HG03159 (cell line): ENCODE measurements around the gene BAZ1A.
"Not testable (repeated sequence)": the region's sequence is repeated elsewhere in the genome, so short reads cannot be mapped to it uniquely, and the experiment has no call there.

ENCODE experiments used
- ATAC-seq: cut with Tn5 transposase; IDR thresholded peaks from one replicate; pipeline ENCODE4 v1.9.1; 2021; ENCODE audit warnings: mild to moderate bottlenecking, moderate library complexity; ENCODE audit not compliant: unreplicated experiment

The BAZ1A gene

DNA sequence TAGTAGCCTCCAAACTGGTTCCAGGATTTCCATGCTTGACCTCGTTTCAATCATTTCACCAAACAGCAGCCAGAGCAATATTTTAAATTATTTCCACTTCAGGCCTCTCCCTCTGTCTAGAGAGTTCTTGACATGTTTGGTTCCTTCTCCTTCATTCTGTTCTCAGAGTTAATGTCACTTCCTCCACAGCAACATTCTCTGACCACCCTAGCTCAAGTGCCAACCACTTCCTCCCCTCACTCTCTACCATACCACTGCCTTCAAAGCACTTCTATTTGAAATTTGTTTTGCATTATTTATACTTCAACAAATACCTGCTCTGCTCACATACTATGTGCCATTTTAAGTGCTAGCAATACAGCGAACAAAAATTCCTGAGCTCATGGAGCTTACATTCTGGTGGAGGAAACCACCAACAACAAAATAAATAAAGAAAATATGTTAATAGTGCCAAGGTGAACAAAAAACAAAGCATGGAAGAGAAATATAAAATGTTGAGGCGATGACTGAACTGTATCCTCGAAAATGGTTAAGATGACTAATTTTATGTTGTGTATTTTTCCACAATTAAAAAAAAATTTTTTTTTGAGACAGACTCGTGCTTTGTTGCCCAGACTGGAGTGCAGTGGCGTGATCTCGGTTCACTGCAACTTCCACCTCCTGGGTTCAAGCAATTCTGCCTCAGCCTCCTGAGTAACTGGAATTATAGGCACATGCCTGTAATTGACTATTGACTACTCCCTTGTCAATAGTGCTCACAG, 17.3 kb downstream of the BAZ1A start:
- ATAC-seq: no peak

DNA sequence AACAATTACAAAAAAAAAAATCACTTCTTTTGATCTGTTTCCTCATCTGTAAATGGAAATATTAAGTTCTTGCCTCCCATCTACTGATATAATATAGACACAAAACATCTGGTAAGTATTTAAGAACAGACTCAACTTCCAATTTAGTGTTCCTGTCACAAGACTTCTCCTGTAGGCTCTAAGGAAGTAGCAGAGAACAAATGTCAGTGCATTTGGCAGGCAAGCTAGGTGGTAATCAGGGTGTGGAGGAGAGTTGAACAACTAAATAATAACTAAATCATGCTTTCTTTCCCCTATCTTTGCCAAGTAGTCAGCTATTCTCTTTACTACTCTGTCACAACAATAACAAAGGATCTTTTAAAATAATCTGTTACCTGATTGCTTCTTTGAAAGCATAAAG, 22.1 kb downstream of the BAZ1A start:
- no peak for ATAC-seq

DNA sequence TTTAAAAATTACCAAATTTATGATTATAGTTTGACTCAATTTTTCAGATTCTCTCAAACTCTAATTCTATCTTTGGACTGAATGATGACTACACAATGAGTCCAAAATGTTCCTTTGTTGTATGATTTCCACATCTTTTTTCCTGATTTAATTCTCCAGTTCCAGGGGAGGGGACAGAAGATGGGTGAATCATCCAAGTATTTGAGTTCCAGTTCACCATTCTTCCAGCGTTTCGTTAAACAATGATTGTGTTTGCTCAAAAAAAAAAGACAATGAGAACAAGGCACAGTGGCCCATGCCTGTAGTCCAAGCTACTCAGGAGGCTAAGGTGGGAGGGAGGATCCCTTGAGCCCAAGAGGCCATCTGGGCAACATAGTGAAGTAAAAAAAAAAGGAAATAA, 23.8 kb downstream of the BAZ1A start:
- ATAC-seq: no peak

DNA sequence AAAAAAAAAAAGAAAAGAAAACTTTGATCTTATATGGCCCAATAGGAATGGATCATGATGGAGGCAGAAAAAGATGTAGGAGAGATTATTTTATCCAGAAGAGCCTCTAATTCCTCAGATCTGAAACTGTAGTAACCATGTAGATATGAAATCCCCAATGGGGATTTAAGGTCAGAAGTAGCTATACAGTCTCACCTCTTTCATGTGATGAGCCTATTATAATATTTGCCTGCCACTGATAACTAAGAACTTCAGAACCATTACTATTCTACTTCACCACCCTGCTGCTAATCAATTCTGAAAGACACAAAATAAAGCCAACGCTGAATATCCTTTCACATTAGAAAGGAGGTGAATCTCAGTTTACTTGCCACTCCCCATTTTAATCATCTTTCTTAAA, 29.3 kb downstream of the BAZ1A start:
- ATAC-seq: no peak

DNA sequence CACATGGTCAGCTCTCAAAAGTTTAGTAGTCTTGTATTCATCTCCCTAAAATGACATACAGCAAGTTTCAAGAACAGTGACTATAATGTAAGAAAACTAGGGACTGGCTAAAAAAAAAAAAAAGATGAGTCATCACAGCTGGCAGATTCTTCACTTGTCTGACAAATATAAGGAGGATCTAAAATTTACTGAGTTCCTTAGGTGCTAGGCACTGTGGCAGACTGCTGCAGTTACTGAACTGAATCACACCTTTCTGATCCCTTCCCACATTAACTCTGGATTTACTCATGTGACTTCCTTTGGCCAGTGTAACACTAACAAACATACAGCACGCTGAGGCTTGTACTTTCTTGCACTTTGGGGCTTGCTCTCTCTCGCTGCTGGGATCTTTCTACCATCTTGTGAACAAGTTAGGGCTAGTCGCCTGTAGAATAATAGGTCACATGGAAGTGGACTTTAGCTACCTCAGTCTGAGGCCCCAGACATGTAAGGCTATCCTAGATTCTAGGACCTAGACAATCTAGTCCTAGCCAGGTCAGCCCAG, 32.1 kb downstream of the BAZ1A start:
- ATAC-seq: no peak

DNA sequence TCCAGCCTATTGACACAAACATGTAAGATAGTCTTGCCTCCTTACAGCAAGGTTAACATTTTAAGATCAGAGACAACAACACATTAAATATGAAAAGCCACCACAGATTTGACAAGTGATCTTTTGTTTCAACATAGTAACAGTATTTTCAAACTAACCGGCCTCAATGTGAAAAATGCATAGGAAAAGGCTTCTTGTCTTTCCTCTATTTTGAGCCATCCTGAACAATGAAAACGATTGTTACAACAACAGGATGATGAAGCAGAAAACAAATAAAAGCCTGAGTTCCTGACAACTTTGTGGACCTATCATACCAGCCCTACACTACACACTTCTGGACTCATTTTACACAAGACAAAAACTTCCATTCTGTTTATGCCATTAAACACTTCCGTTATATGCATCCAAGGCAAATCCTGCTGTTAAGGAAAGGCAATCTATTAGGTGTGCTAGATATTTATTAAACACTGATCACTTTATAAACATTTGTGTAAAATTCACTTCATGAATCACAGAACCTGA, 37.3 kb downstream of the BAZ1A start:
- no peak for ATAC-seq

DNA sequence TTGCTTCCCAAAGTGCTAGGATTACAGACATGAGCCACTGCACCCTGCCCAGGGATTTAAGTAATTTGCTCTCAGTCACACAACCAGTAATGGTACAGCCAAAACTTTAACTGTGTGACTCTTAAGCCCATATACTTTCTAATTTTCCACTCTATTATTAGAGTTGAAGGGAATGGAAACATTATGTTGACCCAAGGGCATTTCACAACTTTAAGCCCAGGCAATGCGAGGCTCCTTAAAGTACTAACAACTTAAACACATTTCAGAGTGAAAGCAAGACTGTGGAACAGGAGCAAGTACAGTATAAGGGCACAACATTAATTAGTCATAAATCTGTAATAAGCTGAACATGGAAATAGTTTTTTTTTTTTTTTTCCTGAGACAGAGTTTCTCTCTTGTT, 39.8 kb downstream of the BAZ1A start:
- ATAC-seq: no peak

DNA sequence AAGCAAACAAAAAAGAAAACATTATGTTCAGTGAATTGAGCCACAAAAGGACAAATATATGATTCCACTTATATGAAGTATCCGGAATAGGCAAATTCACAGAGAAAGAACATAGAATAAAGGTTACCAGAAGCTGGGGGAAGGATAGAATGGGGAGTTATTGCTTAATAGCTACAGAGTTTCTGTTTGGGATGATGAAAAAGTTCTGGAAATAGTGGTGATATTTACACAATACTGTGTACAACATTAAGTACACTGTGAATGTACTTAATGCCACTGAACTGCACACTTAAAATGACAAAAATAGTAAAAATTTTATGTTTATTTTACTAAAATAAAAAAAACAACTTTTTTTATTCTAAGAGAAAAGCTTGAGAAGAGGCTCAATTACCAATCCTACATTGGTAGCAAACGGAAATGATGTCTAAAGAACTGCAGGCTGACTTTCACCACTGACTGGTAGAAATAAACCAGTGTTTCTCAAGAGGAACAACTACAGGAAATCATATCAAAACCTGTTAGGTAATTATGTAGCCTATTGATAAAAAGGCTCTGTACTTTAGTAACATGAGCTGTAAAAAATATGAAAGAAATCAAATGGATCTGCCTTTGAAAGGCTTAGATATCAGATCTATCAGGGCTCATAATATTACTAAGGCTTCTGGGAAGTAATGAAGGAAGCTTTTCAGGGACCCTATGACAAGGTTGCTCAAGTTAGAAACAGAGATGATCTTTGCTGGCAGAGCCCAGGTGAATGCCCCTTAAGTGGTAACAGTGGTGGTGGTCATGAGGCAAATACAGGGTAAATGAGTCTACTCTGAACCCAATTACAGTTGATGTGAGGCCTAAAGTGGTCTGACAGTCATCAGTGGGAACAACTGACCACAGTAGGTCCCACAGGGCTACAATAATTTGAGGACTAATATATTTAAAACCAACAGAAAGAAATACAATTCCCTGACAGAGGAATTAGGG, 41.3 kb downstream of the BAZ1A start:
- ATAC-seq: no peak

DNA sequence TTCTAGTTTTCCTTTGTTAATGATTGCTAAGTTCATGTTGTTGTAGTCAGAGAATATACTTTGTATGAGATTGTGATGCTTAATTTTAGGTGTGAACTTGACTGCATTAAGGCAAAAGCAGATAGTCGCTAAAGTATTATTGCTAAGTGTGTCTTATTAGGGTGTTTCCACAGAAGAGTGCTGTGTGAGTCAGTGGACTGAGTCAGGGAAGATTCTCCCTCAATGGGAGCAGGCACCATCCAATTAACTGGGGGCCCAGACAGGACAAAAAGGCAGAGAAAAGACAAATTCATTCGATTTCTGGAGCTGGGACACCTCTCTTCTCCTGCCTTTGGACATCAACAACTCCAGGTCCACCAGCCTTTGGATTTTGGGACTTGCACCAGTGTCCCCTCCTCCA, 48.5 kb downstream of the BAZ1A start:
- ATAC-seq: no peak

DNA sequence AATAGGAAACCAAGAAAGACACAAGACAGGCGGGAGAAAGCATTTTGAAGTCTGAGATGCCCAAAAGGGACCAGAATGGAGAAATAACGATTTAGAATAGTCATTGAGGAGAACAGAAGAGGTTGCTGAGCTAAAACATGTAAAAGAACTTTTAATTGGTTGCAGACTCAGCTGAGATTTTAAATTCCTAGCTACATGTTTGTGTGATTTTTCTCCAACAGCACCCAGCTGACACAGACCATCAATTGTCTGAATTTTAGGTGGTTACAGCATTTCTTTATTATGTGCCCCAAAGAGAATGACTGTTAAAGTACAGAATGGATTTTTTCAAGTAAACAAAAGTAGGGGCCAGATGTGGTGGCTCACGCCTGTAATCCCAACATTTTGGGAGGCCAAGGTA, 50.3 kb downstream of the BAZ1A start:
- no peak for ATAC-seq

DNA sequence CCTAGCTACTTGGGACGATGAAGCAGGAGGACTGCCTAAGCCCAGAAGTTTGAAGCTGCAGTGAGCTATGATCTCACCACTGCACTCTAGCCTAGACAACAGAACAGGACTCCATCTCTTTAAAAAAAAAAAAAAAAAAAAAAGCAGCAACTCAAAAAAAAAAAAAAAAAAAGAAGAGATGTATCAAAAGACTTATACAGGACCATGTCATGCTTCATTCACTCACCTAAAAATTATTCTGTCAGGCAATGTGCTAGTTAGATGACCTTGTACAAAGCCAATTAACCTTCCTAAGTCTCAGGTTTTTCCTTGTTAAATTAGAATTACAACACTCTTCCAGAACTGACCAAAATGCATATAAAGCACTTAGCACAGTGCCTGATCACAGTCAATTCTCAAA, 50.9 kb downstream of the BAZ1A start:
- no peak for ATAC-seq

DNA sequence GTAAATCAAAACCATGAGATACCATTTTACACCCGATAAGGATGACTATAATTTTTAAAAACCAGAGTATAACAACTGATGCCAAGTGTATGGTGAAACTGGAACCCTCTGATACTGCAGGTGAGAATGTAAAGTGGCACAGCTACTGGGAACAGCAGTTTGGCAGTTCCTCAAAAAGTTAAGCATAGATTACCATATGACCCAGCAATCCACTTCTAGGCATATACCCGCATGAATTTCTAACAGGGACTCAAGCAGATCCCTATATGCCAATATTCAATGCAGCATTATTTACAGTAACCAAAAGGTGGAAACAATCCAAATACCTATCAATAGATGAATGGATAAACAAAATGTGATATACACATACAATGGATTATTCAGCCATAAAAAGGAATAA, 57.4 kb downstream of the BAZ1A start:
- ATAC-seq: no peak

DNA sequence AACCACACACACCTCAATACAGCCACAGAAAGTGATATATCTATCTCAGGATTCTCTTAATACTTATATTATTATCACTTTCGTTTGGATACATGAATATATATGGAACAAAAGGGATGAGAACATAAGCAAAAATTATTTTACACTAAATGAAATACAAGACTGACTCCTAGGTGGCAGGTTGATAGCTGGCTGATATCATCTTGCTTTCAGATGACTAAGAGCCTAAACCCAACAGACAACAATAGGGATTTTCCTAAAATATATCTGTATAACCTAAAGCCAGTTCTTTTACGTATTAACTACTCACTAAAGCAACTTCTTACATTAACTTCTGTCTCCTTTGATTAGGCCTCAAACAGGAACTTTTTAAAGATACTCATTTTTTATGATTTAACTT, 65.1 kb downstream of the BAZ1A start:
- ATAC-seq: no peak

DNA sequence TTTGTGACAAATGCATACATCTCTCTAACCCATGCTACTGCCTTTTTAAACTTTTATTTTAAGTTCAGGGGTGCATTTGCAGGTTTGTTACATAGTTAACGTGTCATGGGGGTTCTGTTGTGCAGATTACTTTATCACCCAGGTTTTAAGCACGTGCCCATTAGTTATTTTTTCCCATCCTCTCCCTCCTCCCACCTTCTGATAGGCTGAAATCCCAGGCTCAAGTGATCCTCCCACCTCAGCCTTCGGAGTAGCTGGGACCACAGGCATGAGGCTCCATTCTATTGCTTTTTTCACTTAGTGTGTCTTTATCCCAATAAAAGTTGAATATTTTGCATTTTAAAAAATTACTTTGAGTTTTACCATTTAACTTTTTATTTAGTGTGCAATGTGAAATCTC, 68.9 kb downstream of the BAZ1A start:
- no peak for ATAC-seq

DNA sequence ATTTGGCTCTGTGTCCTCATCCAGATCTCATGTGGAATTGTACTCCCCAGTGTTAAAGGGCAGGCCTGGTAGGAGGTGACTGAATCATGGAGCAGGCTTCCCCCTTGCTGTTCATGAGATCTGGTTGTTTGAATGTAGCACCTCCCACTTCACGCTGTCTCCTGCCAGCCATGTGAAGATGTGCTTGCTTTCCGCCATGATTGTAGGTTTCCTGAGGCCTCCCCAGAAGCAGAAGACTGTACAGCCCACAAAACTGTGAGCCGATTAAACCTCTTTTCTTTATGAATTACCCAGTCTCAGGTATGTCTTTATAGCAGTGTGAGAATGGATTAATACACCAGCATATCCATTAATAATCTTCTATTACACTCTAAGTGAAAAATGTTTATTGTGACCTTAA, 70.2 kb downstream of the BAZ1A start:
- no peak for ATAC-seq

DNA sequence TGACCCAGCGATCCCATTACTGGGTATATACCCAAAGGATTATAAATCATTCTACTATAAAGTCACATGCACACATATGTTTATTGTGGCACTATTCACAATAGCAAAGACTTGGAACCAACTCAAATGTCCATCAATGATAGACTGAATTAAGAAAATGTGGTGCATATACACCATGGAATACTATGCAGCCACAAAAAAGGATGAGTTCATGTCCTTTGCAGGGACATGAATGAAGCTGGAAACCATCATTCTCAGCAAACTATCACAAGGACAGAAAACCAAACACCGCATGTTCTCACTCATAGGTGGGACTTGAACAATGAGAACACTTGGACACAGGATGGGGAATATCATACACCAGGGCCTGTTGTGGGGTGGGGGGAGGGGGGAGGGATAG, 76.3 kb downstream of the BAZ1A start:
- ATAC-seq: not testable (repeated sequence)

DNA sequence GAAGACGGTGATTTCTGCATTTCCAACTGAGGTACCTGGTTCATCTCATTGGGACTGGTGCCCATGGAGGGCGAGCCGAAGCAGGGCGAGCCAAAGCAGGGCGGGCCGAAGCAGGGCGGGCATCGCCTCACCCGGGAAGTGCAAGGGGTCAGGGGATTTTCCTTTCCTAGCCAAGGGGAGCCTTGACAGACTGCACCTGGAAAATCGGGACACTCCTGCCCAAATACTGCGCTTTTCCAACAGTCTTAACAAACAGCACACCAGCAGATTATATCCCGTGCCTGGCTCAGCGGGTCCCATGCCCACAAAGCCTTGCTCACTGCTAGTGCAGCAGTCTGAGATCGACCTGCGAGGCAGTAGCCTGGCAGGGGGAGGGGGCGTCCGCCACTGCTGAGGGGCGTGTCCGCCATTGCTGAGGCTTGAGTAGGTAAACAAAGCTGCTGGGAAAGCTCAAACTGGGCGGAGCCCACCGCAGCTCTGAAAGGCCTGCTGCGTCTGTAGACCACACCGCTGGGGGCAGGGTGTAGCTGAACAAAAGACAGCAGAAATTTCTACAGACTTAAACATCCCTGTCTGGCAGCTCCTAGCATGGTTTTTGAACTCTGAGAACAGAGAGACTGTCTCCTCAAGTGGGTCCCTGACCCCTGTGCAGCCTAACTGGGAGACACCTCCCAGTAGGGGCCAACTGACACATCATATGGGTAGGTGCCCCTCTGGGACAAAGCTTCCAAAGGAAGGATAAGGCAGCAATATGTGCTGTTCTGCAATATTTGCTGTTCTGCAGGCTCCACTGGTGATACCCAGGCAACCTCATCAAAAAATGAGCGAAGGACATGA, 77.2 kb downstream of the BAZ1A start:
- ATAC-seq: no peak

DNA sequence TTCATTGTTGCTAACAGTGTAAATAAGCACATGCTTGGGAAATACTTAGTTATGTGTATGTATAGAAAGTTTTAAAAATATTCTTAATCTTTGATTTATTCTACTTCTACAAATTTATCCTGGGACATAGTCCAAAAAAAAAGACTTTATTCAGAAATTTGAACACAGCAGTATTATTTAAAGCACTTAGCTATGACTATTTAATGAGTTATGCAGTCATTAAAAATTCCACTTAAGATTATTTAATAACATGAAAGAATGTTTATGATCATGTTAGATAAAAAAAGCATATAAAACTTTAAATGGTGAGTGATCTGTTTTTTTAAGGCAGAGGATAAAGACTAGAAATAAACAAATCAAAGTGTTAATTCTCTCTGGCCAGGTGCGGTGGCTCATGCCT, 78.3 kb downstream of the BAZ1A start:
- no peak for ATAC-seq

DNA sequence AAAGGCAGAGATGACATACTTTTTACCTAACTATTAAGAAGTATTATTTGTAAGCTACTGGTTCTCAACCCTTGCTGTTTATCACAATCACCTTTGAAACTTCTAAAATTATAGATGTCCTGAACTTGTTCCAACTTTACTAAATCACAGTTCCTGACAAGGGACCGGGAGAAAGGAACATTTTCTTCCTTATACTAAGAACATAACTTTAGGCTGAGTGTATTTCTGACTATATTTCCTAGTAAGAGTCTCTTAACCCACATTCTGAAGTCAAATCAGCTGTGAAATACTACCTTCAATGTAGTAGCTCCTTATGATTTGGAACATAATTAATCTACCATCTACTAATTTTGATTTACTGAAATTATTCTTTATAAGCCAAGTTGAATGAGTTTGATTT, 80.2 kb downstream of the BAZ1A start:
- no peak for ATAC-seq

DNA sequence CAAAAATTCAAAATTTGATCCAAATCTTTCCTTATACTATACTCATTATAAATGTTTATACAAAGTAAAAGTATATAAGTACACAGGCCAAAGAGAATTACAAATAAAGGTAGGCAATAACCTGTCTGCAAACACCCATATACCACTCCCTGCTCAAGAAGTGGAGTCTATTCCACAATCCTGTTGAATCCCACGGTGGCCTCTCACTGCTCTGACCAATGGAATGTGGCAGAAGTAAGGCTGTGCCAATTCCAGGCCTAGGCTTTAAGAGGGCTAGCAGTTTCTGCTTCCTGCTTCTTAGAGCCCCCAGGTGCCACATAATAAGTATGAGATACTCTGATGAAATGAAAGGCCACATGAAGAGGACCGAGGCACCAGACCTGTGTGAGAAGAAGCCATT, 80.9 kb downstream of the BAZ1A start:
- ATAC-seq: no peak

DNA sequence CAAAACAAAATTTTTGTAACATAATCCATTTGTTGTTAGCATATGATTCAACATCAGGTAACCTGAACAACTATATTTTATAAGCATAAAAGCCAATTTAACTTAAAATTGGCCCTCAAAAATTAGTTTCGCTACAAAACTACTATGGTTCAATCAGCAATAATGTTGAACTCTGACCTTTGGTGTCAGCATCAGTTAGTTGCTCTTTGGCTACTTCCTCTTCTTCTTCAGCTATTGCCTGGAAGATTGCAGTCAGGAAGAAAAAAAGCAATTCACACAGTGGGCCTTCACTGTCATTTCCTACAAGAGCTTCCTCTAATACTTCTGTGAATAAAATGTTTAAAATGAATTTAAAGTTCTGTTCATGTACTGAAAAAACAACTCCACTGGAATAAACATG, 82.6 kb downstream of the BAZ1A start:
- no peak for ATAC-seq
